ENCODE results near the gene ITPR3. TPM values are rescaled to one million over a fixed set of nuclear protein-coding genes. Genes with fewer than 3 reads are reported as not detected.

The ITPR3 gene
- total RNA-seq, 4 donors from 2014 or later, result 161 to 265 (median 197) TPM

DNA sequence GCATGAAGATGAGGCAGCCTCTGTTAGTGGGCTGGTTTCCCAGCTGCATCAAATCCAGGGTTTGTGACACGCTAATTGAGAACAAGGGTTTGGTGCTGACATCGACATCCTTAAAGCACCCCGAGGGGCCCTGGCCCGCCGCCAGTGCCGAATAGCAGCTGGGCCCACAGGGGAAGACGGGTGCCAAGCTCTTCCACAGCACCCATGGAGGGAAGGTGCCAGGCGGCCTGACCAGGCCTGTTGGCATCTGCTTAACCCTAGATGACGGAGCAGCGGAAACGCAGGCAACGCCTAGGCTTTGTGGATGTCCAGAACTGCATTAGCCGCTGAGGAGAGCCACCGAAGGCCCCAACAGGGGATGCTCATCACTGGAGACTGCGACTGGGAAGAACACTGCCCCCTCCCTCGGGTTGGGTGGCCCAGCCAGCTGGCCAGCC lies 74.3 kb downstream of the ITPR3 start:
- TF ChIP-seq, protein P1, sequence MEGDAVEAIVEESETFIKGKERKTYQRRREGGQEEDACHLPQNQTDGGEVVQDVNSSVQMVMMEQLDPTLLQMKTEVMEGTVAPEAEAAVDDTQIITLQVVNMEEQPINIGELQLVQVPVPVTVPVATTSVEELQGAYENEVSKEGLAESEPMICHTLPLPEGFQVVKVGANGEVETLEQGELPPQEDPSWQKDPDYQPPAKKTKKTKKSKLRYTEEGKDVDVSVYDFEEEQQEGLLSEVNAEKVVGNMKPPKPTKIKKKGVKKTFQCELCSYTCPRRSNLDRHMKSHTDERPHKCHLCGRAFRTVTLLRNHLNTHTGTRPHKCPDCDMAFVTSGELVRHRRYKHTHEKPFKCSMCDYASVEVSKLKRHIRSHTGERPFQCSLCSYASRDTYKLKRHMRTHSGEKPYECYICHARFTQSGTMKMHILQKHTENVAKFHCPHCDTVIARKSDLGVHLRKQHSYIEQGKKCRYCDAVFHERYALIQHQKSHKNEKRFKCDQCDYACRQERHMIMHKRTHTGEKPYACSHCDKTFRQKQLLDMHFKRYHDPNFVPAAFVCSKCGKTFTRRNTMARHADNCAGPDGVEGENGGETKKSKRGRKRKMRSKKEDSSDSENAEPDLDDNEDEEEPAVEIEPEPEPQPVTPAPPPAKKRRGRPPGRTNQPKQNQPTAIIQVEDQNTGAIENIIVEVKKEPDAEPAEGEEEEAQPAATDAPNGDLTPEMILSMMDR (IDR thresholded peaks at IDR 0.05), result no peak
- H3K4me3 ChIP-seq (ENCODE audit: low read depth, poor library complexity, severe bottlenecking), result no peak overlapping the region
- no peak for DNase-seq (ENCODE audit: low spot score in 2 of 2)
- WGBS, 2 donors, result 14 to 34% methylated on average over 5 to 15 of the region's 16 CpGs
- intact Hi-C loops (cut with DNase I; ENCODE audit: low total_unique reads), result no loop called here

DNA sequence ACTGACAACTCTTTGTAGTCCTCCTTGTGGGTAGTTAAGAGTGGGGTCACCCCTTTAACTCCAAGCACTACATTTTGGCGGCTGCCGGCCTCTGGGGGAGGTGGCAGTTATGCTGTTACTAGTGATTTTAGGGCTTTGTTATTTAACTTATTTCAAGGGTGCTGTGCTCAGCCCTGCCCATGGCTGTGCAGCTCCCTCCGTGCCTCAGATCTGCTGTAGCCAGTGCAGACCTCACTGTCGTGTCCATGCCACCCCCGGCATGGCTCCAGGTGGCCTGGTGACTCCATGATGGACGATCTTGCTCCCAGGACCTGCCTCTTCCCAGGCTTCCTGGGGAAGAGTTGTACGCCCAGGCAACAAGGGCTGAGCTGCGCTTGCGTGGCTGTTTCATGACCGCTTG lies 75.0 kb downstream of the ITPR3 start:
- no peak overlapping the region for H3K4me3 ChIP-seq (ENCODE audit: low read depth, poor library complexity, severe bottlenecking)
- WGBS, 2 donors, result 82 to 83% methylated on average over 10 of the region's 10 CpGs
- intact Hi-C loops (cut with DNase I; ENCODE audit: low total_unique reads), result no loop called here
- no peak for DNase-seq (ENCODE audit: low spot score in 2 of 2)
- TF ChIP-seq, protein P1 (IDR thresholded peaks at IDR 0.05), result no peak
- TF ChIP-seq POLR2A (IDR thresholded peaks at IDR 0.05), result no peak

DNA sequence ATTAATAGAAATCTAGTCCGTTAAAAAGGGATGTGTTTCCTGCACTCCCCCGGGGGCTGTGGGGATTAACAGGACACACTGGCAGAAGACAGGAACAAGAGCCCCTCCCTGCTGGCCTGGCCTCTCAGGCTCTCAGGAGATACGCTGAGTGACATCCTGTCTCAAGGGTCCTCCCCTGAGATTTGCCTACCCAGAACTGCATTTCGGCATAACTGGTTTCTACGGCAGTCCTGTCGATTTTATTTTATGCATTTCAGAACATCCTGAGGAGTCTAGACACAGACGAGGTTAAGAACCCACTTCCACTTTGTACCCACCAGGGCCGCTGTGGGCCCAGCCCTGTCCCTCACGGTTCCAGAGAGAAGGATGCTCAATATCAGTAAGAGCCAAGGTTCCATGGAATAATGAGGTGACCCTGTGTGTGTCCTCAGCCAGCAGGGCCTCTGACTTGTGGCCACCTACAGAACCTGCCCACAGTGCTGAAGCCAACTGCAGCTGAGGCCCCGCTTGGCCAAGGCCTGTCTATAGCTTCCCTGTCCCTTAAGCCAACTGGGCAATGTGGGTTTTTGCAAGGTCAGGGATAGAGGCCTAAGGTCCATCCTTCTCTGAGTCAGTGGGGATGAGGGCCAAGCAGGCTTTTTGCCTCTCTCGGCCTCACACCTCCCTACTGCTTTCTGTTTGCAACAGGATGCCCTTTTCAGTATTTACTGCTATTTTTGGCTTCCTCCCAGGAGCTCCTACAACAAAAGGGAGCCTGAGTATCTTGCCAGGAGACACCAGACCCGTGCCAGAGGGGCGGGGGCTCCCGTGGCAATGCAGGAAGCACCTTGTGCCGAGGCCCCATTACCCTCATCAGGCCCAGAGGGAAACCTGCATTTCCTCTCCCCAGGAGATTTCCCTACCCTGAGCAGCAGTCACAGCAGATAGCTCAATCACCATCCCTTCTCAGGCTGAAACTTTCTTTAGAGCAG lies 75.7 kb downstream of the ITPR3 start:
- intact Hi-C loops (cut with DNase I; ENCODE audit: low total_unique reads), result no loop called here

DNA sequence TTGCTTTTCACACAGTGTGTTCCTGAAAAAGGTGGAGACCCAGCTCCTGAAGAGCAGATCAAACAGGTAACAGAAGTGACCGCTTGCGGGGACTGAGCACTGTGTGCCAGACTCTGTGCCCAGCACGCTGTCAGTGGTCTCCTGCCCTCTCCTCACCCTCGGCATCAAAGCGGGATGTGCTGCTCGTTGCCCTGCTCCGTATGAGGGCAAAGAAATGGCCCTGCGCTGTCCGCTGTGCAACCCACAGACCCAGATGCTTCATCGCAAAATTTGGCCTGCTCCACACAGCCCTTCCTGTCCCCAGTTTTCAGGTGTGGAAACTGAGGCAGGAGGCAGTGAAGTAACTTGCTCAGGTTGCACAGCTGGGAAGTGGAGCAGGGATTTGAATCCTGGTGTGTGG lies 76.7 kb downstream of the ITPR3 start:
- no peak for TF ChIP-seq POLR2A (IDR thresholded peaks at IDR 0.05)
- TF ChIP-seq, protein P1 (IDR thresholded peaks at IDR 0.05), result no peak
- intact Hi-C loops (cut with DNase I; ENCODE audit: low total_unique reads), result no loop called here
- no peak for DNase-seq (ENCODE audit: low spot score in 2 of 2)
- 93 to 99% methylated on average over 10 of the region's 10 CpGs for WGBS, 2 donors
- H3K4me3 ChIP-seq (ENCODE audit: low read depth, poor library complexity, severe bottlenecking), result no peak overlapping the region

More for the DNA sequence above, 75.7 kb downstream of the ITPR3 start:
- WGBS, 2 donors, result 39 to 44% methylated on average over 15 of the region's 15 CpGs
- DNase-seq (ENCODE audit: low spot score in 2 of 2), result no peak
- no peak overlapping the region for H3K4me3 ChIP-seq (ENCODE audit: low read depth, poor library complexity, severe bottlenecking)
- TF ChIP-seq POLR2A (IDR thresholded peaks at IDR 0.05), result no peak
- TF ChIP-seq, protein P1 (IDR thresholded peaks at IDR 0.05), result no peak

DNA sequence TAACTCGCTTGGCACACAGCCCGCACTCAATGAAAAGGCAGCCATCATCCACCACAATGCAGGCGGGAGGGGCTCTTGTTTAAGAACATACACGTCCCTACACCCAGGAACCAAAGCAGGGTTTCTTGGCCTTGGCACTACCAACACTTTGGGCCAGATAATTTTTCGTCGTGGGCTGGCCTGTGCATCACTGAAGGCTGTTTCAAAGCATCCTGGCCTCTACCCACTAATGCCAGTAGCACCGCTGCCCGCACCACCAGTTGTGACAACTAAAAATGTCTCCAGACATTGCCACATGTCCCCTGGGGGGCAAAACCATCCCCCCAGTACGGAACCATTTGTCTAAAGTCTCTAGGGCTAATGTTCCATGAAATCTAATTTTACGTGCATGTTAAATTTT lies 77.4 kb downstream of the ITPR3 start:
- no peak overlapping the region for H3K4me3 ChIP-seq (ENCODE audit: low read depth, poor library complexity, severe bottlenecking)
- 57 to 63% methylated on average over 10 of the region's 10 CpGs for WGBS, 2 donors

More for the DNA sequence above, 77.4 kb downstream of the ITPR3 start:
- no peak for DNase-seq (ENCODE audit: low spot score in 2 of 2)
- TF ChIP-seq, protein P1 (IDR thresholded peaks at IDR 0.05), result no peak
- TF ChIP-seq POLR2A (IDR thresholded peaks at IDR 0.05), result no peak
- intact Hi-C loops (cut with DNase I; ENCODE audit: low total_unique reads), result no loop called here

Data from lower leg skin (tissue), 4 donors.